Dermis microvascular lymphatic vessel endothelial cell (primary cell): ENCODE results near the gene KCNN3. TPM values are rescaled to one million over a fixed set of nuclear protein-coding genes. Genes with fewer than 3 reads are reported as not detected.
"Not testable (repeated sequence)": the region's sequence is repeated elsewhere in the genome, so short reads cannot be mapped to it uniquely, and the experiment has no call there.

ENCODE experiments used
- DNase-seq, 2 donors: peaks; one replicate each; pipeline versions ENCODE4 v3.0.0 to v3.0.0-alpha.2; 2010; ENCODE audit warnings: low read depth in 2 of 2
- total RNA-seq: library from RNA; depleted of rRNA; stranded (reverse); fragments of >200 nt; gene quantifications from 2 replicates; pipeline ENCODE4 v1.2.1, GENCODE V29; 2014

Gene KCNN3
- 1.0 and 1.8 TPM in 2 replicates for total RNA-seq

DNA sequence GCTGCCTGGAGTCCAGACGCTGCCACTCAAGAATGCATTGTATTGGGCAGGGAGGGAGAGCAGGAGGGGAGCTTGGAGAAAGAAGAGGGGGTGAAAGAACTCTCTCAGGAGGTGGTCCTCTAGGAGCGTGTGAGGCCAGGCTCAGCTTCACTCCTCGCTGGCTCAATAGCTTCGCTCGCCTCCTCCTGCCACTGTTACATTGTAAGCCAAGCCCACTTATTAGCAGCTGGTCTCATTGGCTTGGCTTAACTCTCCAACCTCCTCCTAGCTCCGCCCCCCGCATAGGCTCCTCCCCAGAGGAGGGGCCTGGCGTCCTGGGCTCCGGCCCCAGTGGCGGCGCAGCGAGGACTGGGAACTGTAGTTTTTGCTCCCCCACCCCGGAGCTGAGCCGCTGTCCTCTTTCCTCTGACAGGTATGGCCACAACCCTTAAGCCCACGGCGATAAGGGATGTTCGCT, at the start of gene KCNN3:
Gene KCNN3 (minus strand): TSS at position 167 of the 457 bp plus-strand sequence. CDS start 317 bp downstream, outside the sequence.
- peak; percentile 86 to 93 for DNase-seq

DNA sequence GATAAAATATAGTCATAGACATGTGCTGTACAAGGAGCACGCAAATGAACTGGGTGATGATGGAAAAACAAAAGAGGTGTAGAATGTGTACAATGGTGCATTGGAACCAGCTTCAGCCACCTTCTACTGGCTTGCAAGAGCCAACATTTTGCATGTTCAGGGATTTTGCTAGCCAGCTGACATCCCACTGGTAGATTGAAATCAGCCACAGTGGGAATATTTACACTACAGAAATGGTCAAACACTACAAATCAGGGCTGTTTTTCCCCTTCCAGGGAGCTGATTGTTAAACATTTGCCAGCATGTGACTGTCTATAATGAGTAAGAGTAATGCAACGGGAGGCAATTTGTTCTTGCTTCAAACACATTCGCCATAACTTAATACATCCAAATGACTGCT, 43.2 kb upstream of the KCNN3 start:
- no peak for DNase-seq

- no peak for DNase-seq
These were observed 42.7 kb upstream of the KCNN3 start for GRCh38 chr1:154912755-154913154.

- DNase-seq: no peak
These were observed 41.8 kb upstream of the KCNN3 start for GRCh38 chr1:154911691-154912550.

- DNase-seq: no peak
These were observed 40.8 kb upstream of the KCNN3 start for GRCh38 chr1:154910851-154911250.

- DNase-seq: no peak
These were observed 38.9 kb upstream of the KCNN3 start for GRCh38 chr1:154908937-154909336.

- not testable (repeated sequence) for DNase-seq
These were observed 38.0 kb upstream of the KCNN3 start for GRCh38 chr1:154908129-154908528.

- peak in 1 of 2 donors; percentile 21 for DNase-seq
These were observed 36.6 kb upstream of the KCNN3 start for GRCh38 chr1:154906621-154907081.

GRCh38 chr1:154902938-154903566, 33.0 kb upstream of the KCNN3 start:
- no peak for DNase-seq

GRCh38 chr1:154901591-154901990, 31.5 kb upstream of the KCNN3 start:
- DNase-seq: no peak

DNA sequence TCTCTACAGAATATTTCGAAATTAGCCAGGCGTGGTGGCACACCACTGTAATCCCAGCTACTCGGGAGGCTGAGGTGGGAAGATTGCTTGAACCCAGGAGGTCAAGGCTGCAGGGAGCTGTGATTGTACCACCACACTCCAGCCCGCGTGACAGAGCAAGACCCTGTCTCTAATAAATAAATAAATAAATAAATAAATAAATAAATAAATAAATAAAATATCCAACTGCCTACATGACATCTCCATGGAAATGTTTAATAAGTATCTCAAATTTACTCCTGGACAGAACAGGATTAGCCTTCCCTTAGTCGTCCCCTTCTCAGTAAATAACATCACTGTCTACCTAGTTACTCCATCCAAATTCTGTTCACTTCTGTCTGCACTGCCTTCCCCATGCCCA, 29.0 kb upstream of the KCNN3 start:
- no peak for DNase-seq

GRCh38 chr1:154896771-154897286, 26.7 kb upstream of the KCNN3 start:
- DNase-seq: peak; percentile 78 to 84

GRCh38 chr1:154895798-154896197, 25.7 kb upstream of the KCNN3 start:
- no peak for DNase-seq

DNA sequence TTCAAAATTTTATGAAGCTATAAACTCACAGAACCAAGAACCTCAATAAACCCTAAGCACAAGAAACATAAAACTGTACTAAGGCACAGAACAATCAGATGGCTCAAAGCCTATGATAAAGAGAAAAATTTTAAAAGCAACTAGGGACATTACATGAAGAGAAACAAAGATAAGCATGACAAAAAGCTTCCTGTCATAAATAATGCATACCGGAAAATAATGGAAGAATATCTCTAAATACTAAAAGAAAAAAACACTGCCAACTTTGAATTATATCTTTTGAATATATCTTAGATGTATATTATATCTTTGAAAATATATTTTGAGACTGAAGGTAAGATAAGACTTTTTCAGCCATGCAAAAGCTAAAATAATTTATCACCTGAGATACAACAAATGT, 21.4 kb upstream of the KCNN3 start:
- DNase-seq: no peak

GRCh38 chr1:154888757-154889156, 18.7 kb upstream of the KCNN3 start:
- no peak for DNase-seq

- no peak for DNase-seq
These were observed 16.4 kb upstream of the KCNN3 start for GRCh38 chr1:154886281-154887015.

DNA sequence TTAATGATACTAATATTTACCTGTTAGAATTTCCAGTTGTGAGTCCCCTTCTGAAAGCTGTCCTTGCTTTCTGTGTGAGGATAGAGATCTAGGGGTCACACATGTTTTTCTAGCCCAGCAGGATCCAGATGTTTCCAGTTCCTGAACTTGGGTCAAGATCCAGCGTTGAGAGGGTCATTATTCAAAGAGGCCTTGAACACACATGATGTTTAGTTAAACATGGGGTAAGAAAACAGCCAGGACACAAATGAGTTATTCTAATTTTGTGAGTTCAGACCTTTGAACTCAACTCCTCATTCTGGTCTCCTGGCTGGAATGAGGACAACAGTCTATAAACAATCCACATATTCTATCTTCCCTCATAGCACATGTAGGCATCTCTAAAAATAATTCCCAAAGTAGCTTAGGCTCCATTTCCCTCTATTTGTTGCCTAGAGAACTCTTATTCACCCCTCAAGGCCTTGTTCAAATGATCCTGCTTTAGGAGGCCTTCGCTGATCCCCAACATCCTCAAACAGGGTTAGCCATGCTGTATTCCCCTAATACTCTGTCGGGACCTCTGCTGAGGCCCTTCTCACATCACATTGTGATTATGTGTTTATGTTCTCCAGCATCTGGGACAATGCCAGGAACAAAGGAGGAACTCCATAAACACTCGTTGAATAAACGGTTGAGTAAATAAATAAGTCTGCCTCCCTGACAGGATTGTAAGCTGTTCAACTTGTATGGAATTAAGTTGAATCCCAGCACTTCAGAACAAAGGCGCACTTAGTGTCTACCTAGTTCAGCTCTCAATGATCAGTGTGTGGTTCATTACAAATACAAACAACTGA, 15.0 kb upstream of the KCNN3 start:
- DNase-seq: peak; percentile 82 to 90

GRCh38 chr1:154883919-154884868, 14.1 kb upstream of the KCNN3 start:
- peak in 1 of 2 donors; percentile 45 for DNase-seq

DNA sequence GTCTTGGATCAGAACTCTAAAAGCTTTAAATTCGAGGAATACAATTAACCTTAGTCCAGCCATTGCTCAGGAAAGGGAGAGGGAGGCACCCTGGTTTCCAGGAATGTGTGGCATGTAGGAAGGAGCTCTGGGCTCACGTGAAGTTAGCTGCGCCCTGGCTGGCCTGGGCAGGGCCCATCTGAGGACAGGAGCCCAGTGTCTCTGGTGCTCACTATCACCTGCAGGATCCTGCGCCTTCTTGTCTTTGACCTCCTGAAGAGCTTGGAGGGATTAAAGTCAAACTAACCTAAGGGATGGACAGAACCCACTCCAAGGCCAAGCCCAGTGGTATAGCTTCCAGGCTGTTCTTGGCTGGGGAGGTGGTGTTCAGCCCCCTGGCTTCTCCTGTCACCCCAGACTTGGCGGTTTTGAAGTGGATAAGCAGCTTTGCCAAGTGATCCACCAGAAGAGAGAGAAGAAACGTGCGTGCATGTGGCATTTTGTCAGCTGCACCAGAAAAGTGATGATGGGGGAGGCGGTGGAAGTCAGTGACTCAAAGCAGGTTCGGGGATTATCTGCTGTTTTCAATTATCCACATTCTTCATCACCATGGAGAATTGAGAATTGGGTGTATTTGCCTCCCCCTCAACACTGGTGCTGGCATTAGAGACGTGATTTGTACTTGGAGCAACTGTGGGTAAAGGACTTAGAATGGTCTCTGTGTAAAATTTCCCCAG, 11.9 kb upstream of the KCNN3 start:
- no peak for DNase-seq
